IMR-90 (cell line): ENCODE measurements around the gene CCR5. TPM values are rescaled to one million over a fixed set of nuclear protein-coding genes. Genes with fewer than 3 reads are reported as not detected.

Source experiments
- ATAC-seq: fragments of 200-7000 bp; cut with Tn5 transposase; 2 replicates; pipeline ENCODE4 v1.9.1; 2020; ENCODE audit warnings: low read depth, mild to moderate bottlenecking, moderate library complexity
- BruUV-seq: library from RNA; stranded (reverse); fragments of 400-500 nt; replicated peaks from 2 replicates; lab custom pipeline; 2021; lab: Mats Ljungman, UMichigan
- CTCF ChIA-PET: fragments of 300-600 bp; formaldehyde crosslinking; extraction: SDS; loops from one replicate; lab custom pipeline; 2021; ENCODE audit warnings: antibody characterized with exemption; lab: Yijun Ruan, JAX
- POLR2A ChIA-PET: fragments of 300-600 bp; sonication (Branson Sonifier 250); formaldehyde crosslinking; loops from one replicate; lab custom pipeline; 2022; ENCODE audit warnings: antibody characterized with exemption; ENCODE audit not compliant: unreplicated experiment; lab: Charles Lee
- DNase-seq: peaks from one replicate; pipeline ENCODE4 v3.0.0; 2013
- H2AFZ ChIP-seq: replicated peaks from 2 replicates; pipeline ENCODE3; 2013; ENCODE audit warnings: low read length, mild to moderate bottlenecking; ENCODE audit not compliant: poor library complexity
- H2AK5ac ChIP-seq: 2 replicates; pipeline ENCODE4 v1.6.1; 2013; ENCODE audit warnings: low read depth, low read length, inconsistent platforms
- H2AK9ac ChIP-seq: replicated peaks from 2 replicates; pipeline ENCODE3; 2013; ENCODE audit warnings: mild to moderate bottlenecking, low read depth, low read length, moderate library complexity; ENCODE audit not compliant: poor library complexity
- H2BK120ac ChIP-seq: 2 replicates; pipeline ENCODE4 v1.6.1; 2013; ENCODE audit warnings: low read depth, low read length, inconsistent platforms
- H2BK15ac ChIP-seq: 3 replicates; pipeline ENCODE4 v1.6.1; 2013; ENCODE audit warnings: low read depth, low read length, inconsistent platforms
- H2BK20ac ChIP-seq: 2 replicates; pipeline ENCODE4 v1.6.1; 2013; ENCODE audit warnings: low read depth, mild to moderate bottlenecking, inconsistent platforms, low read length, moderate library complexity
- H2BK5ac ChIP-seq: 2 replicates; pipeline ENCODE4 v1.6.1; 2013; ENCODE audit warnings: mild to moderate bottlenecking, low read depth, low read length, inconsistent platforms; ENCODE audit not compliant: poor library complexity, severe bottlenecking
- H3K14ac ChIP-seq: replicated peaks from 2 replicates; pipeline ENCODE4 v1.6.1; 2013; ENCODE audit warnings: low read depth, low read length, inconsistent platforms
- H3K18ac ChIP-seq: 2 replicates; pipeline ENCODE4 v1.6.1; 2013; ENCODE audit warnings: low read depth, low read length, control low read depth
- H3K23ac ChIP-seq: 2 replicates; pipeline ENCODE4 v1.6.1; 2013; ENCODE audit warnings: low read depth, low read length, inconsistent platforms
- H3K27ac ChIP-seq: 2 replicates; pipeline ENCODE4 v1.5.1; 2013; ENCODE audit warnings: mild to moderate bottlenecking, control low read depth, low read length; ENCODE audit not compliant: insufficient read depth
- H3K27me3 ChIP-seq: 2 replicates; pipeline ENCODE4 v1.6.1; 2013; ENCODE audit warnings: low read length; ENCODE audit not compliant: control insufficient read depth, insufficient read depth
- H3K36me3 ChIP-seq: 2 replicates; pipeline ENCODE4 v1.6.1; 2013; ENCODE audit warnings: low read length, mixed read lengths; ENCODE audit not compliant: control insufficient read depth, insufficient read depth
- H3K4ac ChIP-seq: 2 replicates; pipeline ENCODE4 v1.6.1; 2013; ENCODE audit warnings: low read depth, low read length, inconsistent platforms
- H3K4me1 ChIP-seq: 2 replicates; pipeline ENCODE4 v1.6.1; 2013; ENCODE audit warnings: low read length, mixed read lengths; ENCODE audit not compliant: control insufficient read depth, insufficient read depth
- H3K4me2 ChIP-seq: 2 replicates; pipeline ENCODE4 v1.6.1; 2013; ENCODE audit warnings: low read depth, mild to moderate bottlenecking, control low read depth, low read length, moderate library complexity
- H3K4me3 ChIP-seq: 2 replicates; pipeline ENCODE4 v1.5.1; 2013; ENCODE audit warnings: low read depth, mild to moderate bottlenecking, control low read depth, low read length, moderate library complexity; ENCODE audit not compliant: insufficient read depth
- H3K56ac ChIP-seq: 2 replicates; pipeline ENCODE4 v1.6.1; 2013; ENCODE audit warnings: low read length, inconsistent platforms; ENCODE audit not compliant: insufficient read depth; ENCODE audit errors: extremely low read depth
- H3K79me1 ChIP-seq, 2 experiments: 2 replicates each; pipeline ENCODE4 v1.6.1; 2013; ENCODE audit warnings: low read length in 2 of 2, inconsistent platforms in 1 of 2, low read depth in 1 of 2
- H3K9ac ChIP-seq: 2 replicates; pipeline ENCODE4 v1.6.1; 2013; ENCODE audit warnings: low read depth, low read length, control low read depth
- H3K9me1 ChIP-seq: 2 replicates; pipeline ENCODE4 v1.6.1; 2013; ENCODE audit warnings: low read length, inconsistent platforms; ENCODE audit not compliant: insufficient read depth
- H3K9me3 ChIP-seq: 2 replicates; pipeline ENCODE4 v1.6.1; 2013; ENCODE audit warnings: low read length; ENCODE audit not compliant: control insufficient read depth, insufficient read depth
- H4K20me1 ChIP-seq: 2 replicates; pipeline ENCODE4 v1.6.1; 2013; ENCODE audit warnings: low read length, inconsistent platforms; ENCODE audit not compliant: insufficient read depth
- H4K5ac ChIP-seq: 2 replicates; pipeline ENCODE4 v1.6.1; 2013; ENCODE audit warnings: mild to moderate bottlenecking, low read depth, low read length, control low read depth
- H4K8ac ChIP-seq, 2 experiments: 2 replicates each; pipeline ENCODE4 v1.6.1; 2013; ENCODE audit warnings: low read depth in 2 of 2, low read length in 2 of 2, control low read depth in 1 of 2, inconsistent platforms in 1 of 2
- H4K91ac ChIP-seq: 2 replicates; pipeline ENCODE4 v1.6.1; 2013; ENCODE audit warnings: low read depth, low read length, inconsistent platforms; ENCODE audit not compliant: insufficient read depth
- MAFK ChIP-seq: IDR thresholded peaks from 2 replicates; pipeline ENCODE4 v1.6.1; 2012; ENCODE audit warnings: low read depth, low read length, improper control_type of control experiment
- POLR2A ChIP-seq: IDR thresholded peaks from 2 replicates; pipeline ENCODE4 v1.6.1; 2012; ENCODE audit warnings: mild to moderate bottlenecking, low read depth, low read length
- WGBS, 2 experiments: methylation state at CpG; one replicate each; pipeline versions ENCODE4 v1.1.5 to v1.1.7; 2013; ENCODE audit warnings: missing lambda C conversion rate in 2 of 2; ENCODE audit not compliant: insufficient read length in 1 of 2; ENCODE audit errors: extremely low coverage in 2 of 2; 5-methylcytosine and 5-hydroxymethylcytosine counted together
- dilution Hi-C: fragments of 300-500 bp; cut with HindIII; formaldehyde crosslinking; loops from one replicate; pipeline ENCODE4 v1.14.3; 2018; ENCODE audit warnings: low sequenced_read_pairs; ENCODE audit not compliant: unreplicated experiment
- in situ Hi-C: fragments of 300-500 bp; cut with MboI; formaldehyde crosslinking; loops from 3 replicates; pipeline ENCODE4 v1.14.3; 2019; ENCODE audit warnings: low sequenced_read_pairs, inconsistent platforms, mixed read lengths
- intact Hi-C: fragments of 100-400 bp; cut with micrococcal nuclease; formaldehyde crosslinking; loops from 2 replicates; pipeline ENCODE4 v1.10.0; 2022
- polyA plus RNA-seq, 3 experiments: library from polyadenylated mRNA; depleted of rRNA; stranded (reverse); fragments of >200 nt; gene quantifications; 2 replicates each; pipeline ENCODE4 v1.2.3, GENCODE V29; 2012; ENCODE audit warnings: low replicate concordance in 1 of 3
- total RNA-seq: library from RNA; depleted of rRNA; stranded (reverse); fragments of >200 nt; gene quantifications from 2 replicates; pipeline ENCODE4 v1.2.3, GENCODE V29; 2012

Gene CCR5
- total and polyA plus RNA-seq, 2 of the 4 experiments (the other 2 are of a cell fraction), result not detected

GRCh38 chr3:46374755-46375154 lies 4.0 kb downstream of the CCR5 start:
- no peak overlapping the region for H2BK120ac ChIP-seq
- no peak overlapping the region for H4K8ac ChIP-seq
- POLR2A ChIA-PET, result no interaction called here
- H3K9ac ChIP-seq, result no peak overlapping the region
- no peak overlapping the region for H3K23ac ChIP-seq
- H3K4me1 ChIP-seq, result no peaks in the 10 kb centered on the region
- H3K36me3 ChIP-seq, result no peaks in the 10 kb centered on the region
- no peak overlapping the region for H2AFZ ChIP-seq
- ATAC-seq (no peak), DNase-seq (no peak)
- dilution Hi-C loops, result no loop called here
- H3K4ac ChIP-seq, result no peak overlapping the region
- in situ Hi-C loops, result loop anchor here (10.0 kb wide), 2 partner anchors 290 to 430 kb away; partner anchors contain the start of gene CXCR6
- no peaks in the 10 kb centered on the region for H3K79me1 ChIP-seq
- H3K56ac ChIP-seq, result no peak overlapping the region
- H3K27me3 ChIP-seq, result peaks cover 42% of the 10 kb centered on the region
- no peak overlapping the region for H2AK9ac ChIP-seq
- no peak overlapping the region for H2BK15ac ChIP-seq
- H2AK5ac ChIP-seq, result no peak overlapping the region
- BruUV-seq, result no TSS peak
- no peak overlapping the region for H2BK20ac ChIP-seq
- no peak overlapping the region for H4K91ac ChIP-seq
- no peak overlapping the region for H4K5ac ChIP-seq
- TF ChIP-seq POLR2A (no peak), MAFK (peak; percentile 54; the same call in 1 of the 2 replicates)
- no peak overlapping the region for H3K27ac ChIP-seq
- no peak overlapping the region for H3K4me2 ChIP-seq
- CTCF ChIA-PET, result interaction anchor here (0.8 kb wide), 1 partner anchor 257 kb away, joined by 4 read pairs; no protein-coding TSS in a partner anchor
- H2BK5ac ChIP-seq, result no peak overlapping the region
- no peak overlapping the region for H3K14ac ChIP-seq
- H3K9me3 ChIP-seq, result no peaks in the 10 kb centered on the region
- no peak overlapping the region for H3K4me3 ChIP-seq
- intact Hi-C loops, result loop anchor here (5.0 kb wide), 2 partner anchors 167 to 612 kb away; partner anchors contain the start of gene CCR1
- H3K9me1 ChIP-seq, result no peaks in the 10 kb centered on the region
- 57% methylated on average over 2 of the region's 3 CpGs; no CpG with 5 or more reads in 1 of the 2 experiments for WGBS, 2 experiments
- H3K18ac ChIP-seq, result no peak overlapping the region
- H4K20me1 ChIP-seq, result no peaks in the 10 kb centered on the region
